Ishikawa (cell line): Measurements from ENCODE around the gene ATP4B.

Experiments
- CEBPB ChIP-seq: IDR thresholded peaks from 2 replicates; pipeline ENCODE4 v1.6.1; 2012
- CREB1 ChIP-seq: IDR thresholded peaks from 2 replicates; pipeline ENCODE4 v1.6.1; 2012; ENCODE audit warnings: low read depth
- EGR1 ChIP-seq: IDR thresholded peaks from 2 replicates; pipeline ENCODE4 v1.6.1; 2012
- EP300 ChIP-seq: IDR thresholded peaks from 2 replicates; pipeline ENCODE4 v1.6.1; 2012; ENCODE audit warnings: borderline replicate concordance
- FOXM1 ChIP-seq: IDR thresholded peaks from 2 replicates; pipeline ENCODE4 v1.6.1; 2012; ENCODE audit warnings: low read depth, borderline replicate concordance
- MAX ChIP-seq: IDR thresholded peaks from 2 replicates; pipeline ENCODE4 v1.6.1; 2012
- NFIC ChIP-seq: IDR thresholded peaks from 2 replicates; pipeline ENCODE4 v1.6.1; 2012
- RAD21 ChIP-seq: IDR thresholded peaks from 2 replicates; pipeline ENCODE4 v1.6.1; 2012; ENCODE audit warnings: low read depth
- REST ChIP-seq: IDR thresholded peaks from 2 replicates; pipeline ENCODE4 v1.6.1; 2012; ENCODE audit warnings: low read depth, mild to moderate bottlenecking
- TAF1 ChIP-seq: IDR thresholded peaks from 2 replicates; pipeline ENCODE4 v1.6.1; 2012; ENCODE audit warnings: low read depth, mild to moderate bottlenecking
- TCF12 ChIP-seq: IDR thresholded peaks from 2 replicates; pipeline ENCODE4 v1.6.1; 2012; ENCODE audit warnings: low read depth
- TEAD4 ChIP-seq: IDR thresholded peaks from 2 replicates; pipeline ENCODE4 v1.6.1; 2012
- USF1 ChIP-seq: IDR thresholded peaks from 2 replicates; pipeline ENCODE4 v1.6.1; 2012
- YY1 ChIP-seq: IDR thresholded peaks from 2 replicates; pipeline ENCODE4 v1.6.1; 2012; ENCODE audit warnings: low read depth
- ZBTB7A ChIP-seq: IDR thresholded peaks from 2 replicates; pipeline ENCODE4 v1.6.1; 2012; ENCODE audit warnings: low read depth

The ATP4B gene

GRCh38 chr13:113658836-113659235 is 838 bp upstream of the ATP4B start:
- TF ChIP-seq FOXM1: no peak
- TF ChIP-seq CREB1: no peak
- no peak for TF ChIP-seq MAX
- no peak for TF ChIP-seq TCF12
- TF ChIP-seq EGR1: no peak
- no peak for TF ChIP-seq YY1
- no peak for TF ChIP-seq REST
- TF ChIP-seq TAF1: no peak
- TF ChIP-seq TEAD4: no peak
- TF ChIP-seq USF1: no peak
- no peak for TF ChIP-seq ZBTB7A
- no peak for TF ChIP-seq EP300
- no peak for TF ChIP-seq NFIC
- no peak for TF ChIP-seq RAD21
- no peak for TF ChIP-seq CEBPB

- TF ChIP-seq CEBPB (no peak), EP300 (no peak), NFIC (no peak), EGR1 (no peak)
These were observed 947 bp downstream of the ATP4B start for GRCh38 chr13:113656831-113657671.

- TF ChIP-seq USF1: no peak
- no peak for TF ChIP-seq REST
- TF ChIP-seq CEBPB: no peak
- no peak for TF ChIP-seq TAF1
- TF ChIP-seq YY1: no peak
- TF ChIP-seq CREB1: no peak
- TF ChIP-seq MAX: no peak
- TF ChIP-seq EGR1: no peak
- no peak for TF ChIP-seq TEAD4
- no peak for TF ChIP-seq ZBTB7A
- TF ChIP-seq TCF12: no peak
- TF ChIP-seq EP300: no peak
- no peak for TF ChIP-seq FOXM1
These were observed 1.9 kb downstream of the ATP4B start for GRCh38 chr13:113656003-113656588.

GRCh38 chr13:113655346-113656002 is 2.5 kb downstream of the ATP4B start:
- TF ChIP-seq CREB1: no peak
- no peak for TF ChIP-seq EGR1
- TF ChIP-seq NFIC: no peak
- TF ChIP-seq TAF1: no peak

GRCh38 chr13:113654591-113655345 is 3.2 kb downstream of the ATP4B start:
- TF ChIP-seq TAF1: no peak
- TF ChIP-seq REST: no peak
- TF ChIP-seq USF1: no peak
- TF ChIP-seq YY1: no peak
- TF ChIP-seq MAX: no peak
- TF ChIP-seq TEAD4: no peak
- TF ChIP-seq EP300: no peak
- no peak for TF ChIP-seq FOXM1
- no peak for TF ChIP-seq CREB1
- no peak for TF ChIP-seq RAD21
- TF ChIP-seq NFIC: no peak
- TF ChIP-seq TCF12: no peak
- no peak for TF ChIP-seq EGR1
- no peak for TF ChIP-seq ZBTB7A
- no peak for TF ChIP-seq CEBPB
